CD4-positive, alpha-beta T cell treated with Interleukin-6 for 4 hours (primary cell): ENCODE data around the gene EGFR.
"Not testable (repeated sequence)": the region's sequence is repeated elsewhere in the genome, so short reads cannot be mapped to it uniquely, and the experiment has no call there.

Experiments used
- DNase-seq: peaks from one replicate; pipeline ENCODE4 v3.0.0-alpha.2; 2020; ENCODE audit warnings: mixed read lengths

Gene EGFR

GRCh38 chr7:55016061-55016745 lies 2.6 kb upstream of the EGFR start:
- no peak for DNase-seq

- DNase-seq: no peak
These were observed 2.1 kb upstream of the EGFR start for GRCh38 chr7:55016746-55017090.

- DNase-seq: no peak
These were observed 976 bp upstream of the EGFR start for GRCh38 chr7:55017841-55018240.

- no peak for DNase-seq
These were observed 424 bp downstream of the EGFR start for GRCh38 chr7:55019191-55019690.

GRCh38 chr7:55019691-55020465 lies 1.1 kb downstream of the EGFR start:
- DNase-seq: no peak

- DNase-seq: no peak
These were observed 1.7 kb downstream of the EGFR start for GRCh38 chr7:55020466-55020871.

GRCh38 chr7:55021053-55021452 lies 2.2 kb downstream of the EGFR start:
- DNase-seq: no peak

- DNase-seq: no peak
These were observed 3.5 kb downstream of the EGFR start for GRCh38 chr7:55022002-55022985.

GRCh38 chr7:55023841-55024505 lies 5.2 kb downstream of the EGFR start:
- no peak for DNase-seq

- DNase-seq: no peak
These were observed 6.0 kb downstream of the EGFR start for GRCh38 chr7:55024776-55025175.

- DNase-seq: no peak
These were observed 7.4 kb downstream of the EGFR start for GRCh38 chr7:55026086-55026790.

- no peak for DNase-seq
These were observed 8.2 kb downstream of the EGFR start for GRCh38 chr7:55026867-55027490.

- DNase-seq: no peak
These were observed 9.2 kb downstream of the EGFR start for GRCh38 chr7:55028011-55028410.

GRCh38 chr7:55030314-55030713 lies 11.5 kb downstream of the EGFR start:
- DNase-seq: no peak

GRCh38 chr7:55031075-55031474 lies 12.3 kb downstream of the EGFR start:
- DNase-seq: no peak

GRCh38 chr7:55032069-55032699 lies 13.4 kb downstream of the EGFR start:
- no peak for DNase-seq

GRCh38 chr7:55033236-55033846 lies 14.5 kb downstream of the EGFR start:
- no peak for DNase-seq

- DNase-seq: no peak
These were observed 16.0 kb downstream of the EGFR start for GRCh38 chr7:55034776-55035175.

- not testable (repeated sequence) for DNase-seq
These were observed 16.6 kb downstream of the EGFR start for GRCh38 chr7:55035410-55035809.

GRCh38 chr7:55036950-55037736 lies 18.3 kb downstream of the EGFR start:
- no peak for DNase-seq
